Central memory CD8-positive, alpha-beta T cell (primary cell): ENCODE measurements around the gene PCBP3.

Experiments used
- ATAC-seq: fragments of 150-1000 bp; cut with Tn5 transposase; replicated peaks from 2 replicates; pipeline ENCODE4 v1.10.0; 2022; ENCODE audit warnings: mild to moderate bottlenecking, moderate FRiP score, moderate number of reproducible peaks; ENCODE audit not compliant: poor library complexity, severe bottlenecking; ENCODE audit errors: extremely low read depth
- DNase-seq, 2 donors: peaks; one replicate each; pipeline ENCODE4 v3.0.0; 2021; ENCODE audit warnings: low spot score in 2 of 2
- H3K27ac Mint-ChIP-seq: one replicate; pipeline ENCODE4 v1.8.0; 2022; ENCODE audit warnings: low read depth, mild to moderate bottlenecking, moderate library complexity, mixed read lengths
- H3K27me3 Mint-ChIP-seq: one replicate; pipeline ENCODE4 v1.8.0; 2022; ENCODE audit warnings: mixed read lengths
- H3K36me3 Mint-ChIP-seq: one replicate; pipeline ENCODE4 v1.8.0; 2022; ENCODE audit warnings: mild to moderate bottlenecking, moderate library complexity, mixed read lengths; ENCODE audit not compliant: insufficient read depth
- H3K4me1 Mint-ChIP-seq: one replicate; pipeline ENCODE4 v1.8.0; 2022; ENCODE audit warnings: mixed read lengths
- H3K4me3 Mint-ChIP-seq: one replicate; pipeline ENCODE4 v1.8.0; 2022; ENCODE audit warnings: mild to moderate bottlenecking, moderate library complexity, mixed read lengths
- H3K9me3 Mint-ChIP-seq: one replicate; pipeline ENCODE4 v1.8.0; 2022; ENCODE audit warnings: mixed read lengths

The PCBP3 gene

GRCh38 chr21:45787371-45787770 lies 143.8 kb downstream of the PCBP3 start:
- Mint-ChIP-seq H3K27me3 (peaks cover 69% of the 10 kb centered on the region), H3K36me3 (no peaks in the 10 kb centered on the region), H3K4me3 (no peak overlapping the region), H3K9me3 (no peaks in the 10 kb centered on the region), H3K27ac (no peak overlapping the region), H3K4me1 (no peaks in the 10 kb centered on the region)
- DNase-seq (no peak), ATAC-seq (no peak)

- no peaks in the 10 kb centered on the region for H3K4me1 Mint-ChIP-seq
- no peaks in the 10 kb centered on the region for H3K36me3 Mint-ChIP-seq
- H3K4me3 Mint-ChIP-seq, result no peak overlapping the region
- H3K27ac Mint-ChIP-seq, result no peak overlapping the region
- peaks cover 69% of the 10 kb centered on the region for H3K27me3 Mint-ChIP-seq
- DNase-seq, result no peak
- H3K9me3 Mint-ChIP-seq, result no peaks in the 10 kb centered on the region
- ATAC-seq, result no peak
Measured at GRCh38 chr21:45788198-45788597, 144.7 kb downstream of the PCBP3 start.

- H3K4me1 Mint-ChIP-seq, result no peaks in the 10 kb centered on the region
- ATAC-seq (no peak), DNase-seq (no peak)
- no peaks in the 10 kb centered on the region for H3K9me3 Mint-ChIP-seq
- H3K27me3 Mint-ChIP-seq, result peaks cover 68% of the 10 kb centered on the region
- H3K36me3 Mint-ChIP-seq, result no peaks in the 10 kb centered on the region
- no peak overlapping the region for H3K27ac Mint-ChIP-seq
- H3K4me3 Mint-ChIP-seq, result no peak overlapping the region
Measured at GRCh38 chr21:45788637-45789506, 145.3 kb downstream of the PCBP3 start.

- Mint-ChIP-seq H3K4me1 (no peaks in the 10 kb centered on the region), H3K36me3 (no peaks in the 10 kb centered on the region), H3K27me3 (peaks cover 68% of the 10 kb centered on the region), H3K27ac (no peak overlapping the region), H3K4me3 (no peak overlapping the region), H3K9me3 (no peaks in the 10 kb centered on the region)
- ATAC-seq (no peak), DNase-seq (no peak)
Measured at GRCh38 chr21:45790427-45790826, 146.9 kb downstream of the PCBP3 start.

- Mint-ChIP-seq H3K27me3 (peaks cover 66% of the 10 kb centered on the region), H3K4me1 (no peaks in the 10 kb centered on the region)
- no peak for ATAC-seq
Measured at GRCh38 chr21:45791562-45792418, 148.3 kb downstream of the PCBP3 start.

GRCh38 chr21:45792682-45793383 lies 149.3 kb downstream of the PCBP3 start:
- no peak overlapping the region for H3K27ac Mint-ChIP-seq
- no peaks in the 10 kb centered on the region for H3K4me1 Mint-ChIP-seq
- no peak overlapping the region for H3K4me3 Mint-ChIP-seq
- H3K9me3 Mint-ChIP-seq, result no peaks in the 10 kb centered on the region
- H3K36me3 Mint-ChIP-seq, result no peaks in the 10 kb centered on the region
- ATAC-seq (no peak), DNase-seq (no peak)
- peaks cover 55% of the 10 kb centered on the region for H3K27me3 Mint-ChIP-seq

More at GRCh38 chr21:45791562-45792418, 148.3 kb downstream of the PCBP3 start:
- no peak overlapping the region for H3K27ac Mint-ChIP-seq
- DNase-seq, result no peak
- H3K4me3 Mint-ChIP-seq, result no peak overlapping the region
- H3K36me3 Mint-ChIP-seq, result no peaks in the 10 kb centered on the region
- H3K9me3 Mint-ChIP-seq, result no peaks in the 10 kb centered on the region

GRCh38 chr21:45794027-45794426 lies 150.5 kb downstream of the PCBP3 start:
- no peak for ATAC-seq
- no peak for DNase-seq
- Mint-ChIP-seq H3K27ac (no peak overlapping the region), H3K36me3 (no peaks in the 10 kb centered on the region), H3K9me3 (no peaks in the 10 kb centered on the region), H3K27me3 (peaks cover 43% of the 10 kb centered on the region), H3K4me1 (no peaks in the 10 kb centered on the region), H3K4me3 (no peak overlapping the region)

GRCh38 chr21:45796003-45796402 lies 152.5 kb downstream of the PCBP3 start:
- H3K9me3 Mint-ChIP-seq, result no peaks in the 10 kb centered on the region
- no peak for ATAC-seq

GRCh38 chr21:45797338-45797737 lies 153.8 kb downstream of the PCBP3 start:
- no peak for DNase-seq
- no peak overlapping the region for H3K27ac Mint-ChIP-seq
- no peaks in the 10 kb centered on the region for H3K9me3 Mint-ChIP-seq
- no peak overlapping the region for H3K4me3 Mint-ChIP-seq
- no peaks in the 10 kb centered on the region for H3K36me3 Mint-ChIP-seq
- peaks cover 14% of the 10 kb centered on the region for H3K27me3 Mint-ChIP-seq
- no peak for ATAC-seq
- no peaks in the 10 kb centered on the region for H3K4me1 Mint-ChIP-seq

More at GRCh38 chr21:45796003-45796402, 152.5 kb downstream of the PCBP3 start:
- no peaks in the 10 kb centered on the region for H3K4me1 Mint-ChIP-seq
- peaks cover 23% of the 10 kb centered on the region for H3K27me3 Mint-ChIP-seq
- no peak overlapping the region for H3K27ac Mint-ChIP-seq
- H3K4me3 Mint-ChIP-seq, result no peak overlapping the region
- no peak for DNase-seq
- no peaks in the 10 kb centered on the region for H3K36me3 Mint-ChIP-seq

GRCh38 chr21:45799765-45800338 lies 156.3 kb downstream of the PCBP3 start:
- peaks cover 7% of the 10 kb centered on the region for H3K27me3 Mint-ChIP-seq
- ATAC-seq, result no peak
- H3K9me3 Mint-ChIP-seq, result no peaks in the 10 kb centered on the region
- DNase-seq, result no peak
- no peak overlapping the region for H3K4me3 Mint-ChIP-seq
- H3K4me1 Mint-ChIP-seq, result no peaks in the 10 kb centered on the region
- no peak overlapping the region for H3K27ac Mint-ChIP-seq
- H3K36me3 Mint-ChIP-seq, result no peaks in the 10 kb centered on the region

- no peak overlapping the region for H3K4me3 Mint-ChIP-seq
Measured at GRCh38 chr21:45800339-45801080, 157.0 kb downstream of the PCBP3 start.

More at GRCh38 chr21:45800339-45801080, 157.0 kb downstream of the PCBP3 start:
- Mint-ChIP-seq H3K4me1 (no peaks in the 10 kb centered on the region), H3K27ac (no peak overlapping the region), H3K27me3 (peaks cover 14% of the 10 kb centered on the region), H3K9me3 (no peaks in the 10 kb centered on the region), H3K36me3 (no peaks in the 10 kb centered on the region)
- DNase-seq (no peak), ATAC-seq (no peak)
